ENCODE results near the gene TKTL2.

DNA sequence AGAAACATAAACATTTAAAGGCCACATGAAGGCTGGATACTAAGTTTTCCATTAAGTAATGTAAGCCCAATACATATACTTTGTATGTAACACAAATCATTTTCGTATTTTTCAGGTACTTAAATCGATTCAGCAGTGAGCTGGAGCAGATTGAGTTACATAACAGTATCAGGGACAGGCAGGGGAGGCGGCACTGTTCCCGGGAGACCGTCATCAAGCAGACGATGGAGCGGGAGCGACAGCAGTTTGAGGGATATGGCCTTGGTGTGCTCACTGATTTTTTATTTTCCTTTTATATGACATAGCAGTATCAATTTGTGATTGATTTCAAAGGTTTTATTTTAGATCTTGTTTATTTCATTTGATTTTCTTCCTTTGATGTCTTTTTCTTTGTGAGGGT is 41.6 kb upstream of the TKTL2 start:
- TF ChIP-seq, protein P1, sequence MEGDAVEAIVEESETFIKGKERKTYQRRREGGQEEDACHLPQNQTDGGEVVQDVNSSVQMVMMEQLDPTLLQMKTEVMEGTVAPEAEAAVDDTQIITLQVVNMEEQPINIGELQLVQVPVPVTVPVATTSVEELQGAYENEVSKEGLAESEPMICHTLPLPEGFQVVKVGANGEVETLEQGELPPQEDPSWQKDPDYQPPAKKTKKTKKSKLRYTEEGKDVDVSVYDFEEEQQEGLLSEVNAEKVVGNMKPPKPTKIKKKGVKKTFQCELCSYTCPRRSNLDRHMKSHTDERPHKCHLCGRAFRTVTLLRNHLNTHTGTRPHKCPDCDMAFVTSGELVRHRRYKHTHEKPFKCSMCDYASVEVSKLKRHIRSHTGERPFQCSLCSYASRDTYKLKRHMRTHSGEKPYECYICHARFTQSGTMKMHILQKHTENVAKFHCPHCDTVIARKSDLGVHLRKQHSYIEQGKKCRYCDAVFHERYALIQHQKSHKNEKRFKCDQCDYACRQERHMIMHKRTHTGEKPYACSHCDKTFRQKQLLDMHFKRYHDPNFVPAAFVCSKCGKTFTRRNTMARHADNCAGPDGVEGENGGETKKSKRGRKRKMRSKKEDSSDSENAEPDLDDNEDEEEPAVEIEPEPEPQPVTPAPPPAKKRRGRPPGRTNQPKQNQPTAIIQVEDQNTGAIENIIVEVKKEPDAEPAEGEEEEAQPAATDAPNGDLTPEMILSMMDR (IDR thresholded peaks at IDR 0.05), result no peak
- no peak for TF ChIP-seq POLR2A (IDR thresholded peaks at IDR 0.05)

Data from adrenal gland (tissue), 5 donors.